Skeletal muscle tissue (tissue), 4 donors: ENCODE data around the gene DEDD. TPM values are rescaled to one million over a fixed set of nuclear protein-coding genes. Genes with fewer than 3 reads are reported as not detected.
A peak's percentile ranks its signal among the peaks of the same experiment; 100 is the strongest.
"Not testable (repeated sequence)": the region's sequence is repeated elsewhere in the genome, so short reads cannot be mapped to it uniquely, and the experiment has no call there.

ENCODE experiments used
- H3K27ac ChIP-seq: one replicate; pipeline ENCODE4 v1.7.0; 2013; ENCODE audit warnings: mild to moderate bottlenecking, low read depth, low read length, inconsistent platforms
- H3K27me3 ChIP-seq, 3 donors: one replicate each; pipeline ENCODE4 v1.7.0; 2013; ENCODE audit warnings: low read length in 3 of 3; ENCODE audit not compliant: control insufficient read depth in 3 of 3, insufficient read depth in 3 of 3
- H3K36me3 ChIP-seq, 3 donors: one replicate each; pipeline ENCODE4 v1.7.0; 2013; ENCODE audit warnings: low read length in 3 of 3; ENCODE audit not compliant: control insufficient read depth in 3 of 3, insufficient read depth in 3 of 3
- H3K4me1 ChIP-seq, 3 donors: one replicate each; pipeline ENCODE4 v1.7.0; 2013; ENCODE audit warnings: low read length in 3 of 3, mild to moderate bottlenecking in 3 of 3; ENCODE audit not compliant: control insufficient read depth in 3 of 3, insufficient read depth in 3 of 3
- H3K4me3 ChIP-seq, 3 donors: one replicate each; pipeline ENCODE4 v1.7.0; 2013; ENCODE audit warnings: low read length in 3 of 3
- H3K9ac ChIP-seq, 3 donors: one replicate each; pipeline ENCODE4 v1.7.0; 2013; ENCODE audit warnings: low read length in 3 of 3, mild to moderate bottlenecking in 3 of 3, moderate library complexity in 2 of 3, low read depth in 1 of 3
- H3K9me3 ChIP-seq, 3 donors: one replicate each; pipeline ENCODE4 v1.7.0; 2013; ENCODE audit warnings: low read length in 3 of 3; ENCODE audit not compliant: control insufficient read depth in 3 of 3
- total RNA-seq: library from RNA; depleted of rRNA; stranded (reverse); fragments of >200 nt; gene quantifications from one replicate; pipeline ENCODE4 v1.2.3, GENCODE V29; 2014
- donor health status: Osteomylitis.

DEDD gene
- total RNA-seq, 1 donor from 2014 or later, result 19.8 TPM

GRCh38 chr1:161117759-161118581 is 14.5 kb downstream of the DEDD start, which contains the start of the genes NIT1 and PFDN2:
Gene NIT1, plus strand, starts transcription at chr1:161118105. Its CDS starts 72 bp downstream, at chr1:161118177.
Gene PFDN2, minus strand, starts transcription at chr1:161118037. Its CDS starts 11 bp downstream, at chr1:161118026.
- Histone ChIP-seq H3K36me3 (peaks cover 28 to 32% (median 32%) of the 10 kb centered on the region in 3 donors), H3K4me3 (peak within 1 kb of the TSS; percentile 100), H3K9ac (peak within 1 kb of the TSS; percentile 99 to 100 (median 99)), H3K9me3 (no peaks in the 10 kb centered on the region), H3K27me3 (no peaks in the 10 kb centered on the region), H3K4me1 (peaks cover 43 to 62% (median 45%) of the 10 kb centered on the region in 3 donors), H3K27ac (peak within 1 kb of the TSS; percentile 96)

GRCh38 chr1:161115961-161116360 is 16.5 kb downstream of the DEDD start:
- not testable (repeated sequence) for H3K9me3 ChIP-seq, H3K27ac ChIP-seq, H3K4me3 ChIP-seq, H3K9ac ChIP-seq, H3K27me3 ChIP-seq
- Histone ChIP-seq H3K4me1 (peaks cover 46 to 67% (median 48%) of the 10 kb centered on the region in 3 donors), H3K36me3 (peaks cover 8 to 12% (median 12%) of the 10 kb centered on the region in 3 donors)

GRCh38 chr1:161115132-161115711 is 17.2 kb downstream of the DEDD start:
- Histone ChIP-seq H3K4me3 (no peak overlapping the region), H3K27me3 (no peaks in the 10 kb centered on the region), H3K36me3 (peaks cover under 1 to 5% (median 5%) of the 10 kb centered on the region in 3 donors), H3K4me1 (peaks cover 45 to 61% (median 46%) of the 10 kb centered on the region in 3 donors), H3K9ac (no peak overlapping the region), H3K27ac (no peak overlapping the region), H3K9me3 (no peaks in the 10 kb centered on the region)

GRCh38 chr1:161114556-161114955 is 17.9 kb downstream of the DEDD start:
- Histone ChIP-seq H3K27me3 (no peaks in the 10 kb centered on the region), H3K9me3 (no peaks in the 10 kb centered on the region), H3K27ac (no peak overlapping the region), H3K9ac (no peak overlapping the region), H3K4me1 (peaks cover 38 to 55% (median 40%) of the 10 kb centered on the region in 3 donors), H3K4me3 (no peak overlapping the region), H3K36me3 (no peaks in the 10 kb centered on the region)

- H3K27me3 ChIP-seq, result no peaks in the 10 kb centered on the region
- no peak overlapping the region for H3K4me3 ChIP-seq
- H3K27ac ChIP-seq, result no peak overlapping the region
- no peaks in the 10 kb centered on the region for H3K36me3 ChIP-seq
- H3K4me1 ChIP-seq, result peaks cover 32 to 48% (median 34%) of the 10 kb centered on the region in 3 donors
- no peaks in the 10 kb centered on the region for H3K9me3 ChIP-seq
- no peak overlapping the region for H3K9ac ChIP-seq
Measured at GRCh38 chr1:161113915-161114314, 18.6 kb downstream of the DEDD start.

- no peak overlapping the region for H3K27ac ChIP-seq
- H3K9me3 ChIP-seq, result no peaks in the 10 kb centered on the region
- H3K27me3 ChIP-seq, result no peaks in the 10 kb centered on the region
- H3K9ac ChIP-seq, result no peak overlapping the region
- H3K4me3 ChIP-seq, result no peak overlapping the region
- peaks cover 17 to 34% (median 18%) of the 10 kb centered on the region in 3 donors for H3K4me1 ChIP-seq
- H3K36me3 ChIP-seq, result no peaks in the 10 kb centered on the region
Measured at GRCh38 chr1:161111527-161111926, 20.9 kb downstream of the DEDD start.

GRCh38 chr1:161111117-161111516 is 21.4 kb downstream of the DEDD start:
- Histone ChIP-seq H3K27me3 (no peaks in the 10 kb centered on the region), H3K36me3 (no peaks in the 10 kb centered on the region), H3K4me3 (no peak overlapping the region), H3K9ac (no peak overlapping the region), H3K27ac (no peak overlapping the region), H3K4me1 (peaks cover 15 to 30% (median 15%) of the 10 kb centered on the region in 3 donors), H3K9me3 (no peaks in the 10 kb centered on the region)

GRCh38 chr1:161106431-161106830 is 26.0 kb downstream of the DEDD start:
- no peaks in the 10 kb centered on the region for H3K9me3 ChIP-seq
- peaks cover 7 to 9% (median 9%) of the 10 kb centered on the region in 3 donors for H3K36me3 ChIP-seq
- peaks cover 0 to 4% (median 0%) of the 10 kb centered on the region in 3 donors for H3K4me1 ChIP-seq
- no peaks in the 10 kb centered on the region for H3K27me3 ChIP-seq
- H3K9ac ChIP-seq, result no peak overlapping the region
- H3K27ac ChIP-seq, result no peak overlapping the region
- no peak overlapping the region for H3K4me3 ChIP-seq

GRCh38 chr1:161100556-161100955 is 31.9 kb downstream of the DEDD start:
- H3K9ac ChIP-seq, result no peak overlapping the region
- no peak overlapping the region for H3K27ac ChIP-seq
- peaks cover 17 to 30% (median 23%) of the 10 kb centered on the region in 3 donors for H3K4me1 ChIP-seq
- peaks cover 13 to 25% (median 18%) of the 10 kb centered on the region in 3 donors for H3K36me3 ChIP-seq
- no peaks in the 10 kb centered on the region for H3K9me3 ChIP-seq
- no peak overlapping the region for H3K4me3 ChIP-seq
- no peaks in the 10 kb centered on the region for H3K27me3 ChIP-seq
